DND-41 (cell line): ENCODE results near the gene DDIT3.

Experiments used
- ATAC-seq: fragments of 200-7000 bp; cut with Tn5 transposase; 3 replicates; pipeline ENCODE4 v1.9.1; 2021; ENCODE audit warnings: low read depth; ENCODE audit not compliant: insufficient read depth
- DNase-seq: peaks from one replicate; pipeline ENCODE4 v3.0.0-alpha.2; 2020
- H2AFZ ChIP-seq: 2 replicates; pipeline ENCODE4 v1.6.0; 2012; ENCODE audit warnings: low read depth, low read length
- H3K27ac ChIP-seq: 2 replicates; pipeline ENCODE4 v1.5.1; 2012; ENCODE audit warnings: low read length, inconsistent platforms
- H3K27me3 ChIP-seq: fragments of 200-600 bp; sonication (generic); 2 replicates; pipeline ENCODE4 v1.6.0; 2012; ENCODE audit warnings: low read length, mild to moderate bottlenecking, inconsistent platforms; ENCODE audit not compliant: insufficient read depth, poor library complexity
- H3K36me3 ChIP-seq: 2 replicates; pipeline ENCODE4 v1.5.1; 2012; ENCODE audit warnings: low read length, inconsistent platforms; ENCODE audit not compliant: insufficient read depth
- H3K4me1 ChIP-seq: 2 replicates; pipeline ENCODE4 v1.5.1; 2012; ENCODE audit warnings: mild to moderate bottlenecking, low read length; ENCODE audit not compliant: insufficient read depth
- H3K4me2 ChIP-seq: 2 replicates; pipeline ENCODE4 v1.6.0; 2012; ENCODE audit warnings: mild to moderate bottlenecking, moderate library complexity, low read length, inconsistent platforms; ENCODE audit not compliant: insufficient read depth
- H3K4me3 ChIP-seq, 2 experiments: fragments of 200-600 bp in 1 of 2; shearing (Covaris generic) in 1 of 2; 2 replicates each; pipeline ENCODE4 v1.5.1; 2012 to 2016; ENCODE audit warnings: inconsistent platforms in 2 of 2, low read length in 2 of 2, mild to moderate bottlenecking in 2 of 2, low read depth in 1 of 2, moderate library complexity in 1 of 2
- H3K79me2 ChIP-seq: 2 replicates; pipeline ENCODE4 v1.6.0; 2012; ENCODE audit warnings: low read length, inconsistent platforms; ENCODE audit not compliant: insufficient read depth
- H3K9ac ChIP-seq: 2 replicates; pipeline ENCODE4 v1.6.0; 2012; ENCODE audit warnings: low read depth, mild to moderate bottlenecking, inconsistent platforms, low read length, moderate library complexity
- H3K9me3 ChIP-seq: 2 replicates; pipeline ENCODE4 v1.5.1; 2012; ENCODE audit warnings: low read length, moderate library complexity, mild to moderate bottlenecking, inconsistent platforms; ENCODE audit not compliant: insufficient read depth, severe bottlenecking
- H4K20me1 ChIP-seq: 2 replicates; pipeline ENCODE4 v1.6.0; 2012; ENCODE audit warnings: low read length; ENCODE audit not compliant: insufficient read depth
- EZH2 ChIP-seq: IDR thresholded peaks from 3 replicates; pipeline ENCODE4 v1.6.1; 2012; ENCODE audit warnings: borderline replicate concordance, low read depth, mild to moderate bottlenecking, moderate library complexity, low read length, inconsistent platforms; ENCODE audit not compliant: severe bottlenecking
- TF ChIP-seq, protein P1 (sequence below): IDR thresholded peaks from 2 replicates; pipeline ENCODE4 v1.5.1; 2012; ENCODE audit warnings: borderline replicate concordance, low read length, moderate library complexity, mild to moderate bottlenecking; ENCODE audit not compliant: poor library complexity, severe bottlenecking; ENCODE audit errors: extremely low read depth

DDIT3 gene

DNA sequence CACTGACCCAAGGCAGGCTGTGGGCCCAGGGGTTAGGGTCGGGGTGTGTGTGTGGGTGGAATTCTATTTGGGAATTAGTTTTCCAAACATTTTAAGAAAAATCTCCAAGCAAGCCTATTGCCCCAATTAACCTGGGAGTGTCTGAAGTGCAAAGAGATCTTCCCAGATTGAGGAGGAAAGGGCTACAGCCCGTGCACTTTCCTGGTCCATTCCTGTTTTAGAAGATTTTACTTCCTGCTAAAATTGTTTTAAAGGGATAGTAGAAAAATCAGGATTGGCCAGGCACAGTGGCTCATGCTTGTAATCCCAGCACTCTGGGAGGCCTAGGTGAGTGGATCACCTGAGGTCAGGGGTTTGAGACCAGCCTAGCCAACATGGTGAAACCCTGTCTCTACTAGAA is 21.4 kb upstream of the DDIT3 start:
- Histone ChIP-seq H3K4me3 (no peak overlapping the region), H3K27me3 (no peaks in the 10 kb centered on the region), H3K79me2 (peaks cover 37% of the 10 kb centered on the region), H3K4me2 (no peak overlapping the region), H4K20me1 (peaks cover 17% of the 10 kb centered on the region; the same call in 1 of the 2 replicates), H2AFZ (no peak overlapping the region), H3K36me3 (peaks cover 61% of the 10 kb centered on the region), H3K27ac (no peak overlapping the region), H3K9ac (no peak overlapping the region), H3K9me3 (no peaks in the 10 kb centered on the region), H3K4me1 (peaks cover 19% of the 10 kb centered on the region)
- no peak for TF ChIP-seq EZH2
- TF ChIP-seq, protein P1, sequence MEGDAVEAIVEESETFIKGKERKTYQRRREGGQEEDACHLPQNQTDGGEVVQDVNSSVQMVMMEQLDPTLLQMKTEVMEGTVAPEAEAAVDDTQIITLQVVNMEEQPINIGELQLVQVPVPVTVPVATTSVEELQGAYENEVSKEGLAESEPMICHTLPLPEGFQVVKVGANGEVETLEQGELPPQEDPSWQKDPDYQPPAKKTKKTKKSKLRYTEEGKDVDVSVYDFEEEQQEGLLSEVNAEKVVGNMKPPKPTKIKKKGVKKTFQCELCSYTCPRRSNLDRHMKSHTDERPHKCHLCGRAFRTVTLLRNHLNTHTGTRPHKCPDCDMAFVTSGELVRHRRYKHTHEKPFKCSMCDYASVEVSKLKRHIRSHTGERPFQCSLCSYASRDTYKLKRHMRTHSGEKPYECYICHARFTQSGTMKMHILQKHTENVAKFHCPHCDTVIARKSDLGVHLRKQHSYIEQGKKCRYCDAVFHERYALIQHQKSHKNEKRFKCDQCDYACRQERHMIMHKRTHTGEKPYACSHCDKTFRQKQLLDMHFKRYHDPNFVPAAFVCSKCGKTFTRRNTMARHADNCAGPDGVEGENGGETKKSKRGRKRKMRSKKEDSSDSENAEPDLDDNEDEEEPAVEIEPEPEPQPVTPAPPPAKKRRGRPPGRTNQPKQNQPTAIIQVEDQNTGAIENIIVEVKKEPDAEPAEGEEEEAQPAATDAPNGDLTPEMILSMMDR, result no peak
- ATAC-seq, result no peak
- no peak for DNase-seq

DNA sequence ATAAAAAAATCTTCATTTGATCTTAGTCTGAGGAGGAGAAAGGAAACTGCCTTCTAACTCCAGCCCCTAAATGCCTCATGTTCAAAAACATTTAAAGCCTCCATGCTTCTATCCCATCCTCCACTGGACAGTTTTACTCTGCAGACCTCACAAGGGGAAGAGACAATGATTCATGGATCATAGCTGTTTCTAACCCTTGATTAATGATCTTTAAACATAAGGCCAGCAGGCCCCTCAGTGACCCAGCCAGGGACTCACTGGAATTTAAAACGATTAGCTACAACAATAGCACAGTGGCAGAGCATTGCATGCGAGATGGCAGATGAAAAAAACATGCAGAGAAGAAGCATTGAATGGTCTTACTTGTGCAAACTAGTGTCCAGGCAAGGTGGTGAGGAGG is 20.7 kb upstream of the DDIT3 start:
- H3K27me3 ChIP-seq, result no peaks in the 10 kb centered on the region
- H3K9ac ChIP-seq, result no peak overlapping the region
- peaks cover 64% of the 10 kb centered on the region for H3K36me3 ChIP-seq
- H2AFZ ChIP-seq, result no peak overlapping the region
- no peaks in the 10 kb centered on the region for H3K9me3 ChIP-seq
- DNase-seq (no peak), ATAC-seq (no peak)
- H3K4me1 ChIP-seq, result peaks cover 15% of the 10 kb centered on the region
- TF ChIP-seq, protein P1, result no peak
- no peak for TF ChIP-seq EZH2
- no peak overlapping the region for H3K4me2 ChIP-seq
- no peak overlapping the region for H3K4me3 ChIP-seq
- H4K20me1 ChIP-seq, result peaks cover 13% of the 10 kb centered on the region; the same call in 1 of the 2 replicates
- no peak overlapping the region for H3K27ac ChIP-seq
- peaks cover 30% of the 10 kb centered on the region for H3K79me2 ChIP-seq

DNA sequence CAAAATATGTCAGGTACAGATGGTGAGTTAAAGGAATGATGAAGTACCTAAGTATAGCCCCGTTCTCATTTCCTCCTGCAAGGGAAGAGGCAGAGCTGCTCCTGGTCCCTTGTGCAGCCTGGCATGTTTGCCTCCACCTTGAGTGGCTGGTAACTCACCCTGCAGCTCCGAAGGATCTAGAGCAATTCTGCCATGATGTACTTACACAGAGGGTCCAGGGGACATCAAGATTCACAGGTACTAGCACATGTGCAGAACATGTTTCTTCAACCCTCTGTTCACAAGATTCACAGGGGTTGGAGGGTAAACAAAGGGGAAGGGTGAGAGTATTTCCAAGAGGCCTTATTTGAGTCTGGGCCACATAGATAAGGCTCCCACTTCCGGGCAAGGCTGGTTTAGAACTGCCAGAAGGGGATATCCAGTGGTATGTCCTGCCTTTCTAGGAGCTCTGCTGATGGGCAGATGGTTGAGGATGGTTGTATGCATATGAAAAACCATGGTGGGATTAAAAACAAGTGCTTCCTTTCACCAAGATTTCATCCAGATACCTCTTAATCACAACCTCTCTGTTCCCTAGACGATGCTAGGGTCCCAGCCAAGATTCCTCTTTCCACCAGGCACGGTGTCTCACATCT is 18.9 kb upstream of the DDIT3 start:
- no peak overlapping the region for H3K4me2 ChIP-seq
- no peak for DNase-seq
- no peaks in the 10 kb centered on the region for H3K9me3 ChIP-seq
- no peak overlapping the region for H3K9ac ChIP-seq
- H3K4me1 ChIP-seq, result no peaks in the 10 kb centered on the region
- peaks cover 14% of the 10 kb centered on the region for H3K79me2 ChIP-seq
- peaks cover 9% of the 10 kb centered on the region; the same call in 1 of the 2 replicates for H4K20me1 ChIP-seq
- no peak for TF ChIP-seq EZH2
- TF ChIP-seq, protein P1, result no peak
- no peak overlapping the region for H3K4me3 ChIP-seq
- H3K27me3 ChIP-seq, result no peaks in the 10 kb centered on the region
- H3K27ac ChIP-seq, result no peak overlapping the region
- peaks cover 67% of the 10 kb centered on the region for H3K36me3 ChIP-seq
- H2AFZ ChIP-seq, result no peak overlapping the region
- ATAC-seq, result no peak
